ENCODE data around the gene MMEL1.

DNA sequence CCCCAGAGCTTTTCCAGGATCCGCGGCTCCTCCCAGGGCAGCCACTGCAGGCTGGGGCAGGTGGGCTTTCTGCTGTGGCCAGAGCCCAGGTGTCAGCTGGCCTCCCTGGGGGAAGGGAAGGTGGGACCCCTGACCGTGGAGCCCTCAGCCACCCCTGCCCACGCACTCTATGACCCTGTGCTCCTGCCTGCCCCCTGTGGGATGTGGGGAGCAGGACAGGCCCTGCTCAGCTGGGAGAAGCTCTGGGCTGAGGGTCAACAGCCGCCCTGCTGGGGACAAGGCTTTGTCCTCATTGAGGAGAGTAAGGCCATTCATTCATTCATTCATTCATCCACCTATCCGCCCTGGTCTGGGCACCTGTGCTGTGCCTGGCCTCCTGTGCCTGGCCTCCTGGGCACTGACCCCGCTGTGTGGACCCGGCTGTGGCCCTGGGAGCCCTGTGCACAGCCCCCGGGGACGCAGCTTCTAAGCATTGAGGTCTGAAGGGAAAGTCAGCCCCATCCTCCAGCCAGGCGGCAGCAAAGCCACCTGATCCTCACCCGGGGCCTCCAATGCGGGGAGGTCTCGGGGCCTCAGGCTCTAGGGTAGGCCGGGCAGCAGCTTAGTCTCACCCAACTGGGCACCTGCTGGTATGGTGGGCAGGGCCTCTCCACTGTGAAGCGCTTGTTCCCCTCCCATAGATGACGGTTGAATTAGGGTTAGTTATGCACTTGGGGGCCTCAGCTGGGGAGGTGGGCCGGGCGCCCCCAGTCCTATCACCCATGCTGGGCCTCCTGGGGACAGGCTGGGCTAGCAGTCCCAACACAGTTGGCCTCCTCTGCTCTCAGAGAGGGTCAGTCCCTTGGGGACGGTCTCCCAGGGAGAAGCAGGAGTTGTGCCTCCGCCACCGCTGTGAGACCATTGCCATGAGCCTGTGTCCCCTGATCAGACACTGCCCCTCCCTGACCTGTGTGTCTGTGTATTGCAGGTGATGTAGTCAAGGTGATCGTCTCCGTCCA, 70.6 kb downstream of the MMEL1 start:
- no peak for TF ChIP-seq EP300 (IDR thresholded peaks at IDR 0.05)
- TF ChIP-seq, protein P1, sequence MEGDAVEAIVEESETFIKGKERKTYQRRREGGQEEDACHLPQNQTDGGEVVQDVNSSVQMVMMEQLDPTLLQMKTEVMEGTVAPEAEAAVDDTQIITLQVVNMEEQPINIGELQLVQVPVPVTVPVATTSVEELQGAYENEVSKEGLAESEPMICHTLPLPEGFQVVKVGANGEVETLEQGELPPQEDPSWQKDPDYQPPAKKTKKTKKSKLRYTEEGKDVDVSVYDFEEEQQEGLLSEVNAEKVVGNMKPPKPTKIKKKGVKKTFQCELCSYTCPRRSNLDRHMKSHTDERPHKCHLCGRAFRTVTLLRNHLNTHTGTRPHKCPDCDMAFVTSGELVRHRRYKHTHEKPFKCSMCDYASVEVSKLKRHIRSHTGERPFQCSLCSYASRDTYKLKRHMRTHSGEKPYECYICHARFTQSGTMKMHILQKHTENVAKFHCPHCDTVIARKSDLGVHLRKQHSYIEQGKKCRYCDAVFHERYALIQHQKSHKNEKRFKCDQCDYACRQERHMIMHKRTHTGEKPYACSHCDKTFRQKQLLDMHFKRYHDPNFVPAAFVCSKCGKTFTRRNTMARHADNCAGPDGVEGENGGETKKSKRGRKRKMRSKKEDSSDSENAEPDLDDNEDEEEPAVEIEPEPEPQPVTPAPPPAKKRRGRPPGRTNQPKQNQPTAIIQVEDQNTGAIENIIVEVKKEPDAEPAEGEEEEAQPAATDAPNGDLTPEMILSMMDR (IDR thresholded peaks at IDR 0.05) = peak in 1 of 2 donors; percentile 35

Data from suprapubic skin (tissue), 3 donors.